NCI-H1417 treated with DMSO at 0.1 percent for 48 hours (cell line): ENCODE measurements around the gene RELL1.

Source experiments
- DNase-seq: peaks from one replicate; lab custom pipeline; 2025; lab: John Stamatoyannopoulos, UW

Gene RELL1

DNA sequence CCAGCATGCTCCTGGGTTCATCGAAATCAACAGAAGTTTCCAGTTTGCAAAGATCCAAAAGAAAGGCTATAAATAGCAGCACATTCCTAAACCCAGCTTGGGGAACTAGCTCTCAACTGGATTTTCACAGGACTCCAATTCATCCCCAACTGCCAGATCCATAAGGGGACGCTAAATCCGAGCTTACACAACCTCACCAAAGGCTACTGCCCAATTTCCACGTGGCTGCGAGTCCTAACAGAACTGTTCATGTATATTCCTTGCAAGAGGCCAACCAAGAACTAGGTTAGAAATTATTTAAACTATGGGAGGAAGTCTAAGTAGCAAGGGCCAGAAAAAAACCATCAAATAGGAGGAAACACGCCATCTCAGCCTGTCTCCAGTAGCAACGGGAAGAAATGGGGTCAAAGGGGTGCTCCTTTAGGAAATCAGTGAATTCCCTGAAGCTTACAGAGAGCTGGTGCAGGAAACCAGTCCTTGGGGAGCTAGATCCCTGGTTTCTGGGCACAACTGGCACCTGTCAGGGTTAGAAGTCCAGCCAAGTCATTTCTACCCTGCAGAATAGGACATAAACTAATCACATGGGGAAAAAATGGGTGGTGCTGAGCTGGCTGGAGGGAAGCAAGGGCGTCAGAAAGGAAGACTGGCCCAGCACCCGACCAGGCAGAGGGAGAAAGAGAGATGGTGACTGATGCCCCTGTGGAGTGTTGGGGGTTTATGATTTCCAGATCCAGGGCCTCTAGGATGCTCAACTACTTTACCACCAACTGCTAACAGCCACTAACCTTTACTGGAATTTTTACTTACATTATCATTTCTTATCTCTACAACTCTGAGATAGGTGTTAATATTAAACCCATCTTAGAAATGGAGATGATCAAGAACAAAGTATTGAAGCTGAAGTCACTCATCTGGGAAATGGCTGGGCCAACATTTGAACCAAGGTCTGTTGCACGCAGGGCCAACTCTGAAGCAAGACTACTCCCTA is 20.5 kb downstream of the RELL1 start:
- no peak for DNase-seq

DNA sequence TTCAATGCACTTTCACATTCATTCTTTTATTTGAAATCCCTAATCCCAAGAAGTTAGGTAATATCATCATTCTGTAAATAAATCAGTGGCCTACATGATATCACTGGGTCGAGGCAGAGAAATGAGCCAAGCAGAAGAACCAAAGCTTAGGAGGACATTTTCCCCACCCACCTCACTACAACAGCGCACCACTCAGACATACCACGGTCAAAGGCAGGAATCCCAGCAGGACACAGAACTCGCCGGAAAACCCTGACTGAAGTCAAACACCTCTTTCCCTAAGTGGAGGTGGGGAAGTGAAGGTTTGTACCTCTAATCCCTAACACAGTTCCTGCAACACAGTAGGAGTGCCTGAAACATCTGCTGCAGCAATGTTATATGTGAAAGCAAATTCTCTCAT is 21.5 kb downstream of the RELL1 start:
- DNase-seq, result no peak

DNA sequence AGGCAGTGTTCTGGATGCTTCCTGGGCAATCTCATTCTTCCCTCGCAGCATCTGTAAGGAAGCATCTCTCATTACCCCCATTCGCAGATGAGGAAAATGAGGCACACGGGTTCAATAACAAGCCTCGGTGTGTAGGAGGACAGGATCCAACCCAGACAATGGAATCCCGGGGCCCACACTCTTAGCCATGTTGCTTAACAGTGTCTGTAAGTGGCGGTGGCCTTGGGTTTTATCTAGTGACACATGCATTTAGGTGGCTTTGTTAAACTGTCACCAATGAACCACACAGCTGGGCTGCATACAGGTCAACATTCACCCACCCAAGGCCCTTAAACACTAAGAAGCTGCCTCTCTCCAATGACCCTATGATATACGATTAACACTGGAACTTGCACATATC is 22.6 kb downstream of the RELL1 start:
- DNase-seq, result no peak

DNA sequence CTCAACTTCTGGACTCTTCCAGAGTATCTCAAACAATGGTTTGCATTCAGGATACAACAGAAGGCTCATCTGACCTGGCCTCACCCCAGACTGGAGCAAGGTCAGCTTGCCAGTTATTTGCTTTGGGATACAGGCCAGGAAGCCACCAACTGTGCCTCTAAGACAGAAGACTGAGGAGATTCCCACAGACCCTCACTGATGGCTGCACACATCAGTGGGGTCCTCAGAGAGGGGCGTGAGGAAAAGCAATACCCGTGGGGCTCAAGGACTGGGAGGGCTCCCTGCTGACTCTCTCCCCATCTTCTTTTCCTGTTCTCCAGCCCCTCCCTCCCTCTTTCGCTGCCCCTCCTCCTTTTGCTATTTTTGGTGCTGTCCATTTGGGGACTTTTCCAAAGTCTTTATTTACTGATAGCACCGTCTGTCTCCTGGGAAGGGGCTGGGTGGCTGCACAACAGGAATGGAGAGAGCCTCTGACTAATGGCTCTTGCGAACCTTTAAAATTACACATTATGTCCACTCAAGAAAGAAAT is 23.2 kb downstream of the RELL1 start:
- DNase-seq, result no peak

DNA sequence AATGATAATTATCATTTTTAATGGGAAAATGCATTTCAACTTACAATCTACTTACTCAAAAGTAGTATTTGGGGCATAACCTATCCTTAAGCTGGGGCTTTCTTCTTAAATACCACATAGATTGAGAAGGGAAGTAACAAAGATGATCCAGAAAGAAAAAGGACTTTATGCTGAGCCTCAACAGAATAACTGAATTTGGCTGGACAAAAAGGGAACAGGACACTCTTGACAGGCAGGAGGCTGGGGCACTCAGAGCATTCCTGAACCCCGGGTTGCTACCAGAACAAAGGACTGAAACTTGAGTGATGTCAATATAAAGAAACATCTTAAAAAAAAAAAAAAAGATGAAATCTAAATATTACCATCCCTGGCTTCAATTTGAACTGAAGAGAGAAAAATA is 23.9 kb downstream of the RELL1 start:
- DNase-seq, result no peak

DNA sequence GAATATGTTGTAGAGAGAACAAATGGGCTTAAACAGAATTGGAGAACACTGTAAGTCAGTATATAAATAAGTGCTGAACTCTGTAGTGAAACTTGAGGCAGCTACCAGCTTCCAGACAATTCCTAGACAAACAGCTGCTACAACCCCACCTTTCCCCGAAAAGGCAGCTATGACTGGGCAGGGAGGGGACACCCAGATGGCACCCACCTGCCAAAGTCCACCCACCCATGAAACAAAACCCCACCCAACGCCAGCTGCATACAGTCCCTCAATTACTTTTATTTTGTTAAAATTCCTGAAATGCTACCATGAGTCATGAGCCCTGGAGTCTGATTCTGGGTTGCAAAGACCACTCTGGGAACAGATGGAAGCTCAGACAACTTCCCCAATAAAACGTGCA is 24.4 kb downstream of the RELL1 start:
- no peak for DNase-seq

DNA sequence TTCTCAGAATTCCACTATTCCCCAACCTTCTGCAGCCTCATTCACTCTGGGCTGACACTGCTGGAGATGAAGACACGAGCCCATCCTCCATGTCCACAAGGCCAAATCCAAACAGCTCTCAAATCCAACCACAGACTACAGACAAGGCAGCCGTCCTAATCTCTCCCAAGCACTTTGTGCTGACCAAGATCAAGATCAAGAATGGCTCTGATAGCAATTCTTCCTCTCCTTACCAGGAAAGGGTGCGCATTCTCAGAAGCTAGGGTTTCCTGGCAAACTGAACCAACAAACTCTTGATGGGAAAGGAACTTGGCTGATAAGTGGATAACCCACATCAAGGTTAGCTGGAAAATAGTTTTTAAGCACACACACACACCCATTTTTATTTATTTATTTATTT is 26.5 kb downstream of the RELL1 start:
- no peak for DNase-seq

DNA sequence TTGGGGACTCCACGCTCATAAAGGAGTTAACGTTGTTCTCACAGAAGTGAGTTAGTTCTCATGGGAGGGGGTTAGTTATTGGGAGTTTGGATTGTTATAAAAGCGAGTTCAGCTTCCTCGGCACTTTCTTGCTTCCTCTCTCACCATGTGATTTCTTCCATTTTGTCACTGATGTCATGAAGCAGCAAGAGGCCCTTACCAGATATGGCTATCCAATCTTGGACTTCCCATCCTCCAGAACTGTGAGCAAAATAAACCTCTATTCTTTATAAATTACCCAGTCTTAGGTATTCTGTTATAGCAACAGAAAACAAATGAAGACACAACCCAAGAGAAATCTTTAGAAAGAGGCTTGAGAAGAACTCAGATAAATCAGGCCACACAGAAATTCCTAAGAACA is 29.5 kb downstream of the RELL1 start:
- DNase-seq, result no peak

DNA sequence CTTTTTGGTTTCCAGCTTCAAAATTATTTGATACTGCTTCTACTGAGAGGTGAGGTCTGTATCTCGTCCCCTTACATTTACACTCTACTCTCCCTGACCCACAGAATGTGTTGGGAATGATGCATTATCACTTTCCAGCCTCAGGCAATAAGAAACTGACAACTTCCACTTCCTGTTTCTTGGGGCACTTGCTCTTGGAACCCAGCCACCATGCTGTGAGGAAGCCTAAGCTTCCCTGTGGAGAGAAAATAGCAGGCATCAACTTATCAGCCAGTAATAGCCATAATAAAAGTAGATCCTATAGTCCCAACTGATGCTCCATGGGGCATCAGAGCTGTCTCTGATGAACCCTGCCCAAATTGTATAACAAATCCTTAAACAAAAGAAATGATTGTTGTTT is 32.6 kb downstream of the RELL1 start:
- DNase-seq, result no peak

DNA sequence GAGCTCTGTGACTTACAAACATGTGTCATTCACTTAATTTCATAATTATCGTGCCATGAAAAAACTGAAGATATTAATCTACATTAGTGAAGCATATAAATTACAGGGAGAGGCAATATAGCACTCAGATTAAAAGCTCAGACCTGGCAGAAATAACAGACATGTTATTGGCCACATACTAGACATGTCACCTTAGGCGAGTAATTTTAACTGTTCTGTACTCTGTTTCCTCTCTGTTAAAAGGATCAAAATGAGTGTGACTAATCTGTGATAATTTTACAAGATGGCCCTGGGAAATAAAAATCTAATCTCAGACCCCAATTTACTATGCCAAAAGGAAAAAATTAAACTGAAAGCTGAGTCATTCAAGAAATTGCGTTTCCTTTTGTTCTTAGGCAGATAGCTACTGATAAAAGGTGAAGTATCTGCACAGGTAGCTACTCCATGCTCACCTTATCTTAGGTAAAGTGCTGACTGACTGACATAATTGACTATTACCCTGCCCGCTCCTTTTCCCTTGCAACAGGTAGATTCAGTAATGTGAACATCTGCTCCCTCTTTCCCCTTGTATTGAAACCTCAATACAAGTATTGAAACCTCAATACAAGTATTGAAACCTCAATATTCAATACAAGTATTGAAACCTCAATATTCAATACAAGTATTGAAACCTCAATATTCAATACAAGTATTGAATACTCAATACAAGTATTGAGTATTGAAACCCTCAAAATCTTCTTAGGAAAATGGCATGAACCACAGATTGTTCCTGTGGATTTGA is 33.2 kb downstream of the RELL1 start:
- DNase-seq, result no peak

DNA sequence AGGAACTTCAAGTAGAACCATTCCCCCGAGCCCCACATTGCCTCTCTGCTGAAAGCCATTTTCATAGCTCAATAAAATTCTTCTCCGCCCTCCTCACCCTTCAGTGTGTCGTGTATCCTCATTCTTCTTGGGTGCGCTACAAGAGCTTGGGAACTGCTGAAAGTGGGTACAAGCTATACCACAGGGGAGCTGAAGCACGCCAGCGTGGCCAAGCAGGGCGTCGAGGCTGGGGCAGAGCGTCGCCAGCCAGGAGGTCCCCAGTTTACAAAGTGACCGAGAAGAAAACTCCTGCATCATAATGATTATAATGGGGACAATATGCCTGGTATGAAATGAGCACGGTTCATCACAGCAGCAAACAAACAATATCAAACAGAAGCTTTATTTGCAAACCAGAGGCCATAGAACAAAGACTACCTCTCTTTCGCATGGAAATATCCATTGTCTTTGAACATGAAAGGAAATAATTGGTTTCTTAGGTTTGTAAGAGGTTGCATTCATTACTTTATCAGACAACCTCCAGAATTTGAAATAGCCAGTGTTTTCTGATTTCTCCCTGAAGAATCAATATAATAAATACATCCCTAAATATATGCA is 34.3 kb downstream of the RELL1 start:
- no peak for DNase-seq

DNA sequence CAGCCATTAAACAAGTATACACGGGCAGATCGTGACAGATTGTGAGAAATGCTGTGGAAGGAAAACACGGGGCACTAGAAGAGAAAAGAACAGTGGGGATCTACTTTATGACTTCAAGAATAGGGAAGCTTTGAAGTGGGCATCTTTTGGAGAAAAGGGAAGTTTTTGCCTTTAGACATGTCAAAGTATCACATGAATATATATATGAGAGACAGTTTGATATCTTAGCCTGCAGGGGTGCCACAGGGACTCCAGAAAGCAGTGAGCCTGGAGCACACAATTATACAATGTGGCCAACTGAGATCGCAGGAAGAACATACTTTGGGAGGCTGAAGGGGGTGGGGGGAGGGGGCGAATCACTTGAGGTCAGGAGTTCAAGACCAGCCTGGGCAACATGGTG is 35.7 kb downstream of the RELL1 start:
- DNase-seq, result no peak

DNA sequence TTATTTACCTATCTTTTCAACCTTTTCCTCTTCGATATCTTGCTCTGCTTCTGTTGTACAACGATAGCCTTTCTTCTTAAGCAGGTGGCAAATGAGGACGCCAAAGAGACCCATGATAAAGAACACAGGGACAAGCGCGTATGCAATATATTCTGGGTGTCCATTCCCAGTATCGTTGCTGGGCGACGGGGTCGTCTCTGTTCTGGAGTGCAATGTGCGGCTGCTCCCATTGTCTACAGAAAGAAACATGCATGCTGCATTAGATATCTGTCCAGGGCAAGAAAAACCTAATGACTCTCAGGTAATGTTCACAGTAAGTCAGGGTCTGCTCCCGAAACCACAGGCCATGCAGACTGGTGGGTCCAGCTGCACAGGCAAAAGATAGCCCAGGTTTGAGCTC is 36.9 kb downstream of the RELL1 start:
- no peak for DNase-seq

DNA sequence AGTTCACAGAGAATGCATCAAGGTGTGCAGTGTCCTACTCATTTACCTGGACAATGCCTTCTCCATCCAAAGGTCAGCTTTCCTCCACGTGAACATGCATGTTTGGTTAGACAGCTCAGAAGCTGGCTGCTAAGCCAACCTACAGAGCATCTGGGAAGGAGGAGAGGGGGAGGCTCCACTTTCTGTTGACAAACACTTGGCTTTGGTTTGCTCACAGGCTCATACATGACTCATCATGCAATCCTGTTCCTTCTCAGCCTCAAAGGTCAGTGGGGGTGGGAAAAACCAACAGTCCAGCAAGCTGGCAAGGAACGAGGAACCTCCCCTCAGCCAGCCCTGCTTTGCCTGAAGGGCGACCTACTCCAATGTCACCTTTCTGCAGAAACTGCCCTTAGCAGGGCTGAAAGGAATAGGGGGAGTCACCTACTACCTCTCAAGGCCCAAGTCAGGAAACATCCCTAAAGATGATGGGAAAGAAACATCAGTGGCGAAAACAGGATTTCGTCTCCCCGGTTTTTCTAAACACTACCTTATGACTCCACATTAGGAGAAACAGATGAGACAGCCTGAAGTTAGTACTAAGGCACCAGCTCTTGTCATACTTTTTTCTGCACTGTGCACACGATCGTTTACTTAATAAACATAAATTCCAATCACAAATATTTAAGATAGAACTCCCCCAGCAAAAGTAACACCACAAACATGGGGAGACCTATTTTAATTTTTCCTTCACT is 37.9 kb downstream of the RELL1 start:
- DNase-seq, result no peak

DNA sequence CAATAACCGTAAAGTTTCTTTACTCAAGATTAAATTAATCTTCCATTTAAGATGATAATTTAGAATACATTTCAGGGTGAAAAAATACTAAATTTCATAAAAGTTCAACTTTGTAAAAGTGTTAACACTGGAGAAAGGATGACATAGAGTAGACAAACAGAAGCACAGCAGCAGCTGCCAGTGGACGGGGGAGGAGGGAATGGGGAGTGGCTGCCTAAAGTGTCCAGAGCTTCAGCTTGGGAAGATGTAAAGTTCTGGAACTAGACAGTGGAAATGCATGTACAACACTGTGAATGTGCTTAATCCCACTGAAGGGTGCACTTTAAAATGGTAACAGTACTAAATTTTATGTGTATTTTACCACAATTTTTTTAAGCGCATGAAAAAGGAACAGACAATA is 39.9 kb downstream of the RELL1 start:
- no peak for DNase-seq

DNA sequence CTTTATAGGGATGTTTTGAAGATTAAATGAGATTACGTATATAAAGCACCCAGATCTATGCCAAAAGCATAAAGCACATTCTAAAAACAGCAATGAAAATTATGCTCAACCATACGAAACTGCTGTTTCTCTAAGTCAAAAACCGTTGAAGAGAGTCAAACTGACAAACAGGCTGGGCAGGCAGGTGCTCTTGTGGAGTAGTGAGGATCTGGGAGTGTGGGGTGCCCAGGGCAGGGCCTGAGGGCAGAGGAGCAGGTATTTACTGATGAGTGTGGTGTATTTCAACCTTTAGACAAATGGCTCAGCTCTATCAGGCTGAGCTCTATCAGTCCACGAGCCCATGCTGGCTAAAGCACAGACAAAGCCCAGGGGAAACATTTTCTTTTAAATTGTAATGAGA is 40.4 kb downstream of the RELL1 start:
- DNase-seq, result no peak

DNA sequence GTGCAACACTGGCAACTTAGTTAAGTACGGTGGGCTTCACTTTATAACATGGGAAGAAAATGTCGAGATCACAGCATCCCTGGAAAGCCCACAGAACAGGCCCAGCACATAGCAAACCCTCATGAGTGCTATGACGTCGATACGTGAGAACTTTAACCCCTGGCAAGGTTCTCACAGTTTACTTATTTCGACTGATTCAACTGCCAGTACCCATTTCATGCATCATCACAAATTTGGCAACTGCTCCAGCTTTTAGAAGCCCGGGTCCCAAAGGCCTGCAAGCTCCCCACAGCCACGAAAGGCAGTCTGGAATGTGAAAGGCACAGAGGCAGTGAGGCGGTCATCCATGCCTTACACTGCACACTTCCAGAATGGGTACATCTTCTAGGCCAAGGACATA is 41.2 kb downstream of the RELL1 start:
- no peak for DNase-seq

DNA sequence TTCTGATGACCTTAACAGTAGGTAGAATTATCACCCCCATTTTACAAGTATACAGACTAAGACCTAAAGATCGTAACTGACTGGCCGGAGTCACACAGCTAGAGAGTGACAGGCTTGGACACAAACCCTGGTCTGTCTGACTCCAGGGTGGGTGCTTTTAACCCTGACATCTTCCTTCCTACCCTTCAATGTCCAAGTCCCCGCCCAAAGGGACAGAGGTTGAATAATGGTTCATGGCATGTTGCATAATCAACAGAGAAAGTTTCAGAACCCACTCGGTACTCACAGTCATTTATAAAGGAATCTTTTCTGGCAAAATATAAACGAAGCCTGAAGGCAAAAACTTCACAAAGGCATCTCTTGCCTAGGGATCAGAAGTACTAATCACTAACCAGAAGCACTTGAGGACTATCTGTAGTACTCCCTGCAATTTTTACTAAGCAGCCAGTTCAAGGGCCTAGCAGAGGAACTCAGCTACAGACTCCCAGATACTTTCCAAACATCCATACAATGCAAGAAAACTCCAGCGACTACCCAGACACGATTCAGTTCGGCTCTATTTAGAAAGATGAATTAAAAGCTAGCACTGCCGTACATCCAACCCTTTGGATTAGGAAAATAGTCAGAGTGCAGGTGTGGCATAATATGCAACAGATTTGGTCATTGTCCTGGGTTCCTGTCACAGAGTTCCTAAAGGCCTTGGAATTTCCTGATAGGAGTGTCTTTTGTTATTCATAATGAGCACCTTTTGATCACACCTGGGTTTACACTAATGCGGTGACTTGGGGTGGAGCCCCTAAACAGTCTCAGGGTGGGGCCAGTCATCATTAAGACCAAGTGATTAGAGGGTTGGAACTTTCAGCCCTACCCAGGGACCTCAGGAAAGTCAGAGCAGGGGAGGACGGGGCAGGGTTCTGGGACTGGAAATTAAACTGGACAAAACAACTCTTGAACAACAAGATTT is 44.0 kb downstream of the RELL1 start:
- no peak for DNase-seq

DNA sequence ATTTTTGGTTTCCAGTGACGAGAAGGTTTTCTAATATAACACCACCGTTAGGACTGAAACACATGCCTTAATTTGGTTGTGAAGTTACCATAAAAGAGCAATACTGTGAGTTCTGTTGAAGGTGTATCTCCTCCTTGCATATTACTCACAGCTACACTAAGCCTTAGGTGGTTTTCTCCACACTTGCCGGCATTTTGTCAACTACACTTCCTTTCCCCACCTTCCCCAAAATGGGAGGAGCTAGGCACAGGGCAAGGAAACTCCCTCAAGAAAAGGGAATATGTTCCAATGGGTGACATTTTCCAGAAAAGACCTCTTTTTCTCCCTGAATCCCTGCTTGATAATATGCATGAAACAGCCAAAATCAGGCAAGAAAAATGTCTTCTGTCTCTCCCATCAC is 44.8 kb downstream of the RELL1 start:
- no peak for DNase-seq

DNA sequence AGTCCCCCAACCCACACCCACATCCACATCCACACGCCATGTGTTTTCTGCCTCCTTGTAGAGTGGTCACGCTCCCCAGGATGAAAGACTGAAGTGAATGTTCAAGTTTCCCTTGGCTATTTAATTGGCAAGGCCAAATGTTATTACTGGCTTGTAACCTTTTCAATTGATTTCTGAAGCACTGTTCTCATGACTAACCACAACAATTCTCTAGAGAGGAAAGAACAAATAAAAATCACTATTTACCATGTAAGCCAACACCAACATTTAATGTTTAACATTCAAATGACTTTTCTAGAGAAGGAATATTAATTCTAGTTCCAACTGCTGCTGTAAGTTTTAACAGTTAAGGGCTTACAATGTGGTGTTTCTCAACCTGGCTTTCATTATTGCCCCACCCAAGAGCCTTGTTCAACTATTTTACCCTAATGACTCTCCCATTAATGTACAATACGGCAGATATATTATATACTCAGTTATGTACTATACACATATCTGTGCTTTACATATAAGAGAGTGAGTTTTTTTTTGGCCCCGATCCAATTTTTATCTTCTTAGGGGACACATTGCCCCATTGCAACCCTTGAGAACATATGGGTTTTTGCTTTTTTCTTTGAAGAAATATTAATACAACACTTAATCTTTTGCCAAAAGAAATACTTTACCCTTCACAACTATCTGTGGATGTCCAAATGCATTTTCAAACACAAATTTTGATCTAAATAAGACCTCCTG is 46.5 kb downstream of the RELL1 start:
- no peak for DNase-seq
